HepG2 (cell line): Measurements from ENCODE around the gene BCAS3. TPM values are rescaled to one million over a fixed set of nuclear protein-coding genes. Genes with fewer than 3 reads are reported as not detected.

Experiments
- ATAC-seq: fragments of 200-7000 bp; cut with Tn5 transposase; 3 replicates; pipeline ENCODE4 v1.9.1; 2020; ENCODE audit warnings: mild to moderate bottlenecking, moderate library complexity
- BruUV-seq: library from RNA; stranded (reverse); fragments of 400-500 nt; replicated peaks from 2 replicates; lab custom pipeline; 2021; lab: Mats Ljungman, UMichigan
- CTCF ChIA-PET: fragments of 300-600 bp; formaldehyde crosslinking; extraction: SDS; loops from one replicate; lab custom pipeline; 2021; ENCODE audit warnings: low total read pairs, inconsistent platforms, low intra/inter-chr PET ratio; lab: Yijun Ruan, JAX
- POLR2A ChIA-PET: fragments of 350-600 bp; sonication (Branson Sonifier 250); formaldehyde crosslinking; loops from one replicate; lab custom pipeline; 2020; ENCODE audit warnings: antibody characterized with exemption, inconsistent platforms; lab: Yijun Ruan, JAX
- DNase-seq: peaks from one replicate; pipeline ENCODE4 v3.0.0-alpha.2; 2015; ENCODE audit warnings: low spot score
- FAIRE-seq: peaks from 3 replicates; lab custom pipeline; 2011; peaks lifted over from hg19 to GRCh38; lab: Jason Lieb, UNC
- H2AFZ ChIP-seq: one replicate; pipeline ENCODE4 v1.6.1; 2011; ENCODE audit warnings: low read length, inconsistent platforms
- H3K27ac ChIP-seq: fragments of 300-600 bp; 3 replicates; pipeline ENCODE4 v1.8.0; 2011; ENCODE audit warnings: mixed run types, mild to moderate bottlenecking, mixed read lengths, low read length, inconsistent platforms; ENCODE audit not compliant: insufficient read depth; ENCODE audit errors: extremely low read length
- H3K27me3 ChIP-seq, 2 experiments: fragments of 200-600 bp in 1 of 2; 2 replicates in 1 of 2; 3 replicates in 1 of 2; pipeline versions ENCODE4 v1.6.0 to v1.8.0; 2011; ENCODE audit warnings: low read length in 2 of 2, mild to moderate bottlenecking in 2 of 2, moderate library complexity in 2 of 2, inconsistent platforms in 1 of 2; ENCODE audit not compliant: insufficient read depth in 2 of 2, control insufficient read depth in 1 of 2
- H3K36me3 ChIP-seq, 2 experiments: fragments of 200-600 bp in 1 of 2; replicated peaks in 1 of 2; 2 replicates in 1 of 2; 3 replicates in 1 of 2; pipeline versions ENCODE4 v1.5.1 to v1.8.0; 2011; ENCODE audit warnings: low read length in 2 of 2, inconsistent platforms in 1 of 2; ENCODE audit not compliant: insufficient read depth in 2 of 2, control insufficient read depth in 1 of 2
- H3K4me1 ChIP-seq: 2 replicates; pipeline ENCODE4 v1.5.1; 2012; ENCODE audit warnings: low read length, inconsistent platforms; ENCODE audit not compliant: insufficient read depth
- H3K4me2 ChIP-seq: 2 replicates; pipeline ENCODE4 v1.6.0; 2011; ENCODE audit warnings: low read depth, low read length, inconsistent platforms
- H3K4me3 ChIP-seq, 3 experiments: fragments of 200-600 bp in 1 of 3; sonication (generic), shearing (Covaris generic) in 1 of 3; replicated peaks in 1 of 3; 2 replicates each; pipeline ENCODE4 v1.5.1; 2011 to 2016; ENCODE audit warnings: low read length in 3 of 3, inconsistent platforms in 2 of 3, low read depth in 2 of 3, mild to moderate bottlenecking in 2 of 3, control low read depth in 1 of 3, mixed read lengths in 1 of 3; ENCODE audit not compliant: insufficient read depth in 1 of 3
- H3K79me2 ChIP-seq: one replicate; pipeline ENCODE4 v1.6.1; 2011; ENCODE audit warnings: low read length, inconsistent platforms; ENCODE audit not compliant: insufficient read depth
- H3K9ac ChIP-seq: 2 replicates; pipeline ENCODE4 v1.6.0; 2011; ENCODE audit warnings: mild to moderate bottlenecking, low read depth, low read length, inconsistent platforms; ENCODE audit not compliant: insufficient read depth
- H3K9me3 ChIP-seq: 2 replicates; pipeline ENCODE4 v1.5.1; 2012; ENCODE audit warnings: mild to moderate bottlenecking, low read length
- H4K20me1 ChIP-seq: 2 replicates; pipeline ENCODE4 v1.6.0; 2011; ENCODE audit warnings: inconsistent platforms, mild to moderate bottlenecking, low read length, moderate library complexity; ENCODE audit not compliant: insufficient read depth
- DBP ChIP-seq: sonication (generic); formaldehyde crosslinking; IDR thresholded peaks from 2 replicates; pipeline ENCODE4 v1.4.0; 2020; ENCODE audit warnings: missing genetic modification reagents; ENCODE audit errors: not compliant biosample characterization
- DNMT3B ChIP-seq: conservative IDR thresholded peaks from 2 replicates; pipeline ENCODE4 v1.6.1; 2016; ENCODE audit warnings: missing biosample characterization, control low read depth
- FIP1L1 ChIP-seq: fragments of 200-400 bp; formaldehyde crosslinking; IDR thresholded peaks from 2 replicates; pipeline ENCODE4 v1.6.1; 2018; ENCODE audit warnings: low read depth, mild to moderate bottlenecking, low read length, moderate library complexity, borderline replicate concordance; ENCODE audit not compliant: insufficient read depth
- FOXA1 ChIP-seq, 2 experiments: fragments of 450-650 bp in 1 of 2; sonication (generic) in 1 of 2; formaldehyde crosslinking in 1 of 2; IDR thresholded peaks; 2 replicates each; pipeline versions ENCODE4 v1.4.0 to v1.6.1; 2016 to 2020; ENCODE audit warnings: missing genetic modification reagents in 1 of 2
- HIVEP1 ChIP-seq: sonication (generic); formaldehyde crosslinking; IDR thresholded peaks from 2 replicates; pipeline ENCODE4 v1.4.0; 2020; ENCODE audit warnings: mild to moderate bottlenecking, missing genetic modification reagents
- NCOA1 ChIP-seq: sonication (generic); formaldehyde crosslinking; IDR thresholded peaks from 2 replicates; pipeline ENCODE4 v1.9.0; 2021; ENCODE audit warnings: missing genetic modification reagents
- NCOA2 ChIP-seq: sonication (generic); formaldehyde crosslinking; IDR thresholded peaks from 2 replicates; pipeline ENCODE4 v1.8.0; 2022; ENCODE audit warnings: inconsistent platforms
- NFE2 ChIP-seq: sonication (generic); formaldehyde crosslinking; IDR thresholded peaks from 2 replicates; pipeline ENCODE4 v1.4.0; 2020; ENCODE audit warnings: missing genetic modification reagents
- PRPF4 ChIP-seq: fragments of 200-400 bp; formaldehyde crosslinking; IDR thresholded peaks from 2 replicates; pipeline ENCODE4 v1.6.1; 2016; ENCODE audit warnings: low read length, low read depth; ENCODE audit not compliant: poor library complexity, severe bottlenecking
- RCOR2 ChIP-seq: IDR thresholded peaks from 2 replicates; pipeline ENCODE4 v1.6.1; 2016; ENCODE audit warnings: missing biosample characterization, missing genetic modification reagents
- SALL2 ChIP-seq: sonication (generic); formaldehyde crosslinking; IDR thresholded peaks from 2 replicates; pipeline ENCODE4 v1.8.1; 2023; ENCODE audit warnings: mild to moderate bottlenecking, missing genetic modification reagents, inconsistent platforms
- SRY ChIP-seq: sonication (generic); formaldehyde crosslinking; IDR thresholded peaks from 2 replicates; pipeline ENCODE4 v1.8.0; 2022; ENCODE audit warnings: mild to moderate bottlenecking, missing genetic modification reagents
- ZBTB7B ChIP-seq: sonication (generic); formaldehyde crosslinking; IDR thresholded peaks from 2 replicates; pipeline ENCODE4 v1.4.0; 2020; ENCODE audit warnings: missing genetic modification reagents
- ZNF280D ChIP-seq: sonication (generic); formaldehyde crosslinking; IDR thresholded peaks from 2 replicates; pipeline ENCODE4 v1.5.1; 2020; ENCODE audit warnings: mild to moderate bottlenecking, missing genetic modification reagents
- ZNF292 ChIP-seq: sonication (generic); formaldehyde crosslinking; IDR thresholded peaks from 2 replicates; pipeline ENCODE4 v1.8.1; 2022; ENCODE audit warnings: mild to moderate bottlenecking, low read depth, missing genetic modification reagents, borderline replicate concordance
- ZNF30 ChIP-seq: sonication (generic); formaldehyde crosslinking; IDR thresholded peaks from 2 replicates; pipeline ENCODE4 v1.5.0; 2020; ENCODE audit warnings: mild to moderate bottlenecking, missing genetic modification reagents
- ZNF354B ChIP-seq: sonication (generic); formaldehyde crosslinking; IDR thresholded peaks from 2 replicates; pipeline ENCODE4 v1.8.0; 2022; ENCODE audit warnings: mild to moderate bottlenecking, missing genetic modification reagents
- ZNF563 ChIP-seq: sonication (generic); formaldehyde crosslinking; IDR thresholded peaks from 2 replicates; pipeline ENCODE4 v1.8.0; 2022; ENCODE audit warnings: mild to moderate bottlenecking, moderate library complexity, missing genetic modification reagents
- ZNF720 ChIP-seq: sonication (generic); formaldehyde crosslinking; IDR thresholded peaks from 2 replicates; pipeline ENCODE4 v1.4.0; 2020; ENCODE audit warnings: missing genetic modification reagents
- ZNF780A ChIP-seq: sonication (generic); formaldehyde crosslinking; IDR thresholded peaks from 2 replicates; pipeline ENCODE4 v1.8.0; 2022; ENCODE audit warnings: mild to moderate bottlenecking, missing genetic modification reagents, moderate library complexity
- WGBS: methylation state at CpG from one replicate; pipeline ENCODE4 v1.1.6; 2017; ENCODE audit warnings: low lambda C conversion rate; 5-methylcytosine and 5-hydroxymethylcytosine counted together
- in situ Hi-C: cut with HindIII; loops from 2 replicates; pipeline ENCODE4 v1.10.0; 2017; ENCODE audit warnings: low pct_unique_long_range_greater_than_20kb; ENCODE audit not compliant: extremely low pct_ligation_motif_present
- intact Hi-C: fragments of 100-400 bp; cut with micrococcal nuclease; formaldehyde crosslinking; loops from one replicate; pipeline ENCODE4 v1.10.0; 2022; ENCODE audit not compliant: unreplicated experiment
- polyA plus RNA-seq, 8 experiments: library from polyadenylated mRNA; depleted of rRNA in 3 of 8; stranded (reverse) in 7 of 8; unstranded in 1 of 8; fragments of >200 nt; fragmentation: Illumina TruSeq in 4 of 8; extraction: Trizol in 4 of 8; gene quantifications; 2 replicates each; pipeline versions ENCODE4 v1.2.1 to v1.2.3, GENCODE V29; 2011 to 2016; ENCODE audit warnings: low read depth in 4 of 8, missing spikeins in 1 of 8, mixed read lengths in 1 of 8; ENCODE audit not compliant: insufficient read depth in 1 of 8
- total RNA-seq, 5 experiments: library from RNA; depleted of rRNA; stranded (reverse); fragments of >200 nt; fragmentation: Illumina TruSeq; extraction: Trizol; gene quantifications; 2 replicates each; pipeline ENCODE4 v1.2.3, GENCODE V29; 2016; ENCODE audit warnings: low read depth in 1 of 5

Gene BCAS3
- total and polyA plus RNA-seq, 2 of the 13 experiments (the other 11 are each of a cell fraction or from before 2014, with no cell fraction given): 10.7 to 11.2 TPM

- TF ChIP-seq ZNF280D (no peak), SRY (CRISPR knock-in tag) (no peak), NCOA1 (CRISPR knock-in tag) (no peak), ZNF720 (CRISPR knock-in tag) (no peak)
Measured at GRCh38 chr17:60823515-60823914, 145.9 kb downstream of the BCAS3 start (continued).

- Histone ChIP-seq H3K9ac (no peak overlapping the region), H3K27ac (no peak overlapping the region), H3K4me1 (no peaks in the 10 kb centered on the region), H3K27me3 (no peaks in the 10 kb centered on the region), H3K4me3 (no peak overlapping the region), H2AFZ (no peak overlapping the region), H3K79me2 (no peaks in the 10 kb centered on the region), H3K9me3 (no peaks in the 10 kb centered on the region), H4K20me1 (no peaks in the 10 kb centered on the region), H3K36me3 (no peaks in the 10 kb centered on the region), H3K4me2 (no peak overlapping the region)
- 89% methylated on average over 1 of the region's 1 CpG for WGBS
- BruUV-seq: no TSS peak
- POLR2A ChIA-PET: no interaction called here
- in situ Hi-C loops: no loop called here
- intact Hi-C loops: no loop called here
- FAIRE-seq: no peak
- TF ChIP-seq FIP1L1 (no peak), ZBTB7B (CRISPR knock-in tag) (no peak), ZNF30 (no peak), DNMT3B (no peak), ZNF563 (CRISPR knock-in tag) (no peak), SALL2 (no peak), FOXA1 (IDR thresholded peaks at IDR 0.05) (no peak), FOXA1 (CRISPR knock-in tag; IDR thresholded peaks at IDR 0.05) (no peak), RCOR2 (CRISPR knock-in tag) (no peak), NCOA2 (CRISPR knock-in tag) (no peak), PRPF4 (no peak), NFE2 (no peak), ZNF292 (CRISPR knock-in tag) (no peak), DBP (CRISPR knock-in tag) (no peak), ZNF354B (CRISPR knock-in tag) (no peak), ZNF780A (CRISPR knock-in tag) (no peak), HIVEP1 (CRISPR knock-in tag) (no peak)
- DNase-seq: no peak
- CTCF ChIA-PET: no interaction called here
- ATAC-seq: no peak
Measured at GRCh38 chr17:60825351-60825750, 147.7 kb downstream of the BCAS3 start.
